ENCODE measurements around the gene ATP11A.

The ATP11A gene

DNA sequence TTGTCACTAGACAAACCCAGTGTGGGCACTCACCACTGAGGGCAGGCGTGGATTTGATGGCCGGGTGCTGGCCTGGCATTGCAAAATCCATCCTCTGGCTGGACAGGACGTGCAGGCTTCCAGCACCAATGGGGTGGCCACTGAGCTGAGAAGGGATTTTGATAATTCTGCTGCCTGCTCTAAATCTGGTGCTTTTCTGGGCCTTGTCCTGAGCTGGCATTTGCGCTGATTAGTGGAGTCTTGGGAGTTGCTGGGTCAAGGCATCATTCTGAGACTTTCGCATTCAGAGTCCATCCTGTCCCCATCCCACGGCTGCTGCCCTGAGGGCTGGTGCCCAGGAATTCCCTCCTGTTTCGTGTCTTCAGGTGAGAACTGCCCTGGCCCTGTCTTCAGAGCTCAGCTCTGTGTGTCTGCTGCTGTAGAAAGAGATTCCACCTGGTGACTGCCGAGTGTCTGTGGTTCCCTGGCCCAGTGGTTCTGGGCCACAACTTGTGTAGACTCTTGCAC, 213.3 kb downstream of the ATP11A start:
- TF ChIP-seq KLF1 (tag by site-specific recombination; IDR thresholded peaks at IDR 0.05) (no peak), ZNF513 (tag by site-specific recombination; IDR thresholded peaks at IDR 0.05) (no peak), OSR2 (tag by site-specific recombination; IDR thresholded peaks at IDR 0.05) (no peak), MEIS1 (CRISPR knock-in tag; IDR thresholded peaks at IDR 0.05; ENCODE audit: borderline replicate concordance) (no peak), ZNF585B (tag by site-specific recombination; IDR thresholded peaks at IDR 0.05) (no peak), ZNF2 (tag by site-specific recombination; IDR thresholded peaks at IDR 0.05) (no peak), ZBTB6 (tag by site-specific recombination; IDR thresholded peaks at IDR 0.05) (no peak), TCF7L2 (IDR thresholded peaks at IDR 0.05; ENCODE audit: borderline replicate concordance, low read depth, low read length) (no peak), ZNF621 (tag by site-specific recombination; IDR thresholded peaks at IDR 0.05) (no peak), KLF17 (tag by site-specific recombination; IDR thresholded peaks at IDR 0.05) (no peak), ZNF555 (tag by site-specific recombination; conservative IDR thresholded peaks at IDR 0.05) (no peak), ZSCAN18 (tag by site-specific recombination; IDR thresholded peaks at IDR 0.05) (no peak), ZNF48 (tag by site-specific recombination; IDR thresholded peaks at IDR 0.05) (no peak), ZNF544 (tag by site-specific recombination; IDR thresholded peaks at IDR 0.05) (no peak), ZFP69B (tag by site-specific recombination; IDR thresholded peaks at IDR 0.05) (no peak), ZNF626 (tag by site-specific recombination; IDR thresholded peaks at IDR 0.05) (no peak), ZNF530 (tag by site-specific recombination; IDR thresholded peaks at IDR 0.05; ENCODE audit: low read depth) (no peak), ZNF549 (tag by site-specific recombination; IDR thresholded peaks at IDR 0.05) (no peak), ZNF677 (tag by site-specific recombination; IDR thresholded peaks at IDR 0.05) (no peak)
- TF ChIP-seq, protein P1, sequence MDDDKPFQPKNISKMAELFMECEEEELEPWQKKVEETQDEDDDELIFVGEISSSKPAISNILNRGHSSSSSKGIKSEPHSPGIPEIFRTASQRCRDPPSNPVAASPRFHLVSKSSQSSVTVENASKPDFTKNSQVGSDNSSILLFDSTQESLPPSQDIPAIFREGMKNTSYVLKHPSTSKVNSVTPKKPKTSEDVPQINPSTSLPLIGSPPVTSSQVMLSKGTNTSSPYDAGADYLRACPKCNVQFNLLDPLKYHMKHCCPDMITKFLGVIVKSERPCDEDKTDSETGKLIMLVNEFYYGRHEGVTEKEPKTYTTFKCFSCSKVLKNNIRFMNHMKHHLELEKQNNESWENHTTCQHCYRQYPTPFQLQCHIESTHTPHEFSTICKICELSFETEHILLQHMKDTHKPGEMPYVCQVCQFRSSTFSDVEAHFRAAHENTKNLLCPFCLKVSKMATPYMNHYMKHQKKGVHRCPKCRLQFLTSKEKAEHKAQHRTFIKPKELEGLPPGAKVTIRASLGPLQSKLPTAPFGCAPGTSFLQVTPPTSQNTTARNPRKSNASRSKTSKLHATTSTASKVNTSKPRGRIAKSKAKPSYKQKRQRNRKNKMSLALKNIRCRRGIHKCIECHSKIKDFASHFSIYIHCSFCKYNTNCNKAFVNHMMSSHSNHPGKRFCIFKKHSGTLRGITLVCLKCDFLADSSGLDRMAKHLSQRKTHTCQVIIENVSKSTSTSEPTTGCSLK (tag by site-specific recombination; IDR thresholded peaks at IDR 0.05), result no peak
- Histone ChIP-seq H3K4me1 (ENCODE audit: control insufficient read depth, insufficient read depth, low read length) (no peaks in the 10 kb centered on the region), H3K4me3 (ENCODE audit: low read depth, low read length) (no peak overlapping the region), H3K27ac (ENCODE audit: extremely low read depth, low read depth, low read length) (no peak overlapping the region), H3K9me3 (ENCODE audit: control insufficient read depth, insufficient read depth, low read depth, low read length) (no peaks in the 10 kb centered on the region), H3K36me3 (ENCODE audit: control insufficient read depth in 2 of 2, insufficient read depth in 1 of 2, low read length in 2 of 2) (peaks cover 0 to 28% of the 10 kb centered on the region in 2 experiments; a peak in 1 of 3 replicates)
- CTCF ChIA-PET, result interaction anchor here (1.5 kb wide), 1 partner anchor 27 kb away, joined by 5 read pairs; no protein-coding TSS in a partner anchor
- POLR2A ChIA-PET, result no interaction called here

Measured in HEK293 (cell line).